DOHH2 (cell line): Measurements from ENCODE around the gene DCTN4.

ENCODE experiments used
- CTCF ChIP-seq: fragments of 200-600 bp; sonication (generic); IDR thresholded peaks from one replicate; pipeline ENCODE4 v1.5.1; 2014; ENCODE audit warnings: antibody characterized with exemption, mild to moderate bottlenecking, low read depth, low read length; ENCODE audit not compliant: poor library complexity, severe bottlenecking
- EZH2phosphoT487 ChIP-seq: fragments of 200-600 bp; sonication (generic); IDR thresholded peaks from 2 replicates; pipeline ENCODE4 v1.6.1; 2017; ENCODE audit warnings: borderline replicate concordance, mild to moderate bottlenecking, antibody characterized with exemption, low read length, moderate library complexity, mixed read lengths

GRCh38 chr5:150774145-150774544, 15.3 kb upstream of the DCTN4 start:
- TF ChIP-seq CTCF (no peak), EZH2phosphoT487 (no peak)
